ENCODE data around the gene AIF1L.

DNA sequence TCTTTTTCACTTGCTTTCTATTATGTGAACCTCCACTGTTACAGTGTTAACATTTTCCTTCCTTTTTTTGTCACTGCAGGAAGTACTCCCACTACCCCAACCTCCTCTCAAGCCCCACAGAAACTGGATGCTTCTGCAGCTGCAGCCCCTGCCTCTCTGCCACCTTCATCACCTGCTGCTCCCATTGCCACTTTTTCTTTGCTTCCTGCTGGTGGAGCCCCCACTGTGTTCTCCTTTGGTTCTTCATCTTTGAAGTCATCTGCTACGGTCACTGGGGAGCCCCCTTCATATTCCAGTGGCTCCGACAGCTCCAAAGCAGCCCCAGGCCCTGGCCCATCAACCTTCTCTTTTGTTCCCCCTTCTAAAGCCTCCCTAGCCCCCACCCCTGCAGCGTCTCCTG, 47.9 kb downstream of the AIF1L start:
- TF ChIP-seq CTCF (IDR thresholded peaks at IDR 0.05) (no peak), TCF7L2 (IDR thresholded peaks at IDR 0.05; ENCODE audit: low read depth, low read length) (no peak)
- TF ChIP-seq, protein P1, sequence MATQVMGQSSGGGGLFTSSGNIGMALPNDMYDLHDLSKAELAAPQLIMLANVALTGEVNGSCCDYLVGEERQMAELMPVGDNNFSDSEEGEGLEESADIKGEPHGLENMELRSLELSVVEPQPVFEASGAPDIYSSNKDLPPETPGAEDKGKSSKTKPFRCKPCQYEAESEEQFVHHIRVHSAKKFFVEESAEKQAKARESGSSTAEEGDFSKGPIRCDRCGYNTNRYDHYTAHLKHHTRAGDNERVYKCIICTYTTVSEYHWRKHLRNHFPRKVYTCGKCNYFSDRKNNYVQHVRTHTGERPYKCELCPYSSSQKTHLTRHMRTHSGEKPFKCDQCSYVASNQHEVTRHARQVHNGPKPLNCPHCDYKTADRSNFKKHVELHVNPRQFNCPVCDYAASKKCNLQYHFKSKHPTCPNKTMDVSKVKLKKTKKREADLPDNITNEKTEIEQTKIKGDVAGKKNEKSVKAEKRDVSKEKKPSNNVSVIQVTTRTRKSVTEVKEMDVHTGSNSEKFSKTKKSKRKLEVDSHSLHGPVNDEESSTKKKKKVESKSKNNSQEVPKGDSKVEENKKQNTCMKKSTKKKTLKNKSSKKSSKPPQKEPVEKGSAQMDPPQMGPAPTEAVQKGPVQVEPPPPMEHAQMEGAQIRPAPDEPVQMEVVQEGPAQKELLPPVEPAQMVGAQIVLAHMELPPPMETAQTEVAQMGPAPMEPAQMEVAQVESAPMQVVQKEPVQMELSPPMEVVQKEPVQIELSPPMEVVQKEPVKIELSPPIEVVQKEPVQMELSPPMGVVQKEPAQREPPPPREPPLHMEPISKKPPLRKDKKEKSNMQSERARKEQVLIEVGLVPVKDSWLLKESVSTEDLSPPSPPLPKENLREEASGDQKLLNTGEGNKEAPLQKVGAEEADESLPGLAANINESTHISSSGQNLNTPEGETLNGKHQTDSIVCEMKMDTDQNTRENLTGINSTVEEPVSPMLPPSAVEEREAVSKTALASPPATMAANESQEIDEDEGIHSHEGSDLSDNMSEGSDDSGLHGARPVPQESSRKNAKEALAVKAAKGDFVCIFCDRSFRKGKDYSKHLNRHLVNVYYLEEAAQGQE (IDR thresholded peaks at IDR 0.05; ENCODE audit: insufficient read depth in 1 of 2, low read depth in 2 of 2, low read length in 1 of 2), result no peak

Measured in Panc1 (cell line).